Stimulated activated CD4-positive, alpha-beta T cell treated with anti-CD3 and anti-CD28 coated beads, Interleukin-4, amount 100 ng/mL, for 1 hour (primary cell): ENCODE results near the gene RPL14.

Source experiments
- DNase-seq: peaks from one replicate; pipeline ENCODE4 v3.0.0-alpha.2; 2020

Gene RPL14

DNA sequence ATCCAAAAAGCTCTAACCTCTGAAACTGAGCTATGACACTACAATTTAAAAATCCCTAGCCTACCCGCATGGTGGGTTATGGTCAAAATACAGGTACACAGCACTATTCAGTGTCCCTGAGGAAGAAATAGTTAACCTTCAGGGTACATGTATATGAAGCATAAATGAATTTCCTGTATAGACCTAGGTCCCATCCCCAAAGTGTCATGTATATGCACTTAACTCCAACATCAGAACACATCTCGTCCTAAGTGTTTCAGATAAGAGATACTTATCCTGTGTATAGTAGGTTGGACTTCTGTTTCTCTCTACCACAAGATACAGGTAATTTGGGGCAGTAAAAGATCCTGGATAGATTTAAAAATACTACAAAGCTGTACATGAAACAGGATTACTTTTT, 6.4 kb downstream of the RPL14 start:
- DNase-seq: no peak

DNA sequence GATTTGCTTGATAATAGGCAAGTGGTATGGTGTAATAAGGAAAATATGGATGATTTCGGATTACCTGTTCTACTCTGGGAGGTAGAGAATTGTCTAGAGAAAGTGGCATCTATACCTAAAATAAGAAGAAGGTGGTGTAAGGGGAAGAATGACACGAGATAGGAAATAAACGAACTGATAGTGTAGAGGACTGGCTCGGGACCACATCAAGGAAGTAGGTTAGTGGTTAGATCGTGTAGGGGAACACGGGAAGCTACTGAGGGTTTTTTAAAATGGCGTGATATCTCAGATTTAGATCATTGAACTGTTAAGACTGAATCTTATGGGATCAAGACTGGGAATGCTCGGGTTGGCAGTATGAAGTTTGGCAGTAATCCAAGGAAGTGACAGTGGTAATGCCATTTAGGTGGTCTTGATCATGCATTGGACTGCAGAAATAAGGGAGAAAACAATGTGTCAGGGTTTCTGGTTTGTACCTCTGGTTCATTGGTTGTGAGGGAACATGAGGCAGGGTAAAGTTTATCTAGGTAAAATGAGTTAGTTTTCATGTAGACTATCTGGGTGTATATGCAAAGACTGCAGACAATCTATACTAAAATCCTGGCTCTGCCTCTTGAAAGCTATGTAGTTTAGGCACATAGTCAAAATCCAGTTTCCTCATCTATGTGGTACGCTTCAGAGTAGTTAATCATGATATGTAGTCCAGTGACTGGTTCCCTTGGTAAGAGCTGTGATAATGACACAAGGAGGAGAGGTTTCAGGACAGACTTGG, 7.4 kb downstream of the RPL14 start:
- no peak for DNase-seq

DNA sequence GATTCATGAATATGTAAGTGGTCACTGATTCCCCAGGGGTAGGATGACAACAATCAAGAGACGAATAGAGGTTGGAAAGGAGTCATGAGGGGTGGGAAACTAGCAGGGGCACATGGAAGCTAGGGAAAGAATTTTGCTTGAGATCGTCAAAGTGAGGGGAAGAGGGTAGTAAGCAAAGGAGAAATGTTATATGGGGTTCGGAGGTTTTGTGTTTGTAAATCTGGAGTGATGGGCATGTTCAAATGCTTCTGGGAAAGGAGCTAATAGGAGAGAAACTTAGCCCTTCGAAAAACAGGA, 7.9 kb downstream of the RPL14 start:
- DNase-seq: no peak

DNA sequence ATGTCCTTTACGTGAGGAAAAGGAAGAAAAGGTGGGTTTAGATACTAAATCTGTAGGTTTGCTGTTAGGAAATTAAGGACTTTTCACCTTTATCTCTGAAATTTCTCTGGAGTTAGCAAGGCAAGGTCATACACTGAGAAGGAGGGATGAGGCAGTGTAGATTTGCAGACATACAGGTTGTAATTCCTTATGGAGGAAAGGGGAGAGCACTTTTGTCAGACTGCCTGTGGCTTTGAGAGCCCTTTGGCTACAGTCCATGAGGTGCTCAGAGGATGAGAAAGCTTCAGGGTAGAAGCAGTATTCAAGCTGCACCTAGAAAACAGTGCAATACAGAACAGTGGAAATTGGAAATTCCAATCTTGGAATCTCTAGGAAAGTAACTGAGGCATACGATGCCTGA, 8.3 kb downstream of the RPL14 start:
- no peak for DNase-seq

DNA sequence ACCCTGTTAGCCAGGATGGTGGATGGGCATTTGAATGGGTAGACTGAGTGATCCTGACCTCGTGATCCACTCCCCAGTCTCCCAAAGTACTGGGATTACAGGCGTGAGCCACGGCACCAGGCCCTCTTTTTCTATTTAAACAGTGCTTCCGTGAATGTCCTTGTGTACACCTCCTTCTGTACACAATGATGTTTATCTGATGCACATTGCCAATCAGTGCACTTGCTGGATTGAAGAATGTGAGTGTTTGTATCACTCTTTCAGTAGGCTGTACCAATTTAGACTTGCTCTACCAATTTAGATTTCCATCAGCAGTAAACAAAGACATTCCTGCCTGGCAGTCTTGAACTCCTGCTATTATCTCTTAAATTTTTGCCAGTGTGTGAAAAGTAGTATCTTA, 10.9 kb downstream of the RPL14 start:
- DNase-seq: no peak

DNA sequence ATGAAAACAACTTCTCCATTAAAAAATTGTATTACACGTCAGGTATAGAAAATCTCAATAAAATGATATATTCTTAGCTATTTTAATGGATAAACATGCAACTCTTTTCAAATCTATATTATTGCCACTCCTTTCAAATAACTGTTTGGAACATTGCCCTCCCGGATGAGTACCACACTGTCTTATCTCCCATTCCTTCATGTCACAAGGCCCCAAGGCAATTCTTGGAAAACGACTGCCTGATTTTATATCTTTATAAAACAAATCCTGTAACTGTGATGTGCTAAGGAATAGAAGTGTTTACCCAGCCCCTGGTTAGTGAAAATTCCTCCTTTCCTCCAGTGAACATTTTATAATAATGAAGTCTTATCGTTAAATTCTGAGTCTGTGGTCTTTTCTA, 13.6 kb downstream of the RPL14 start:
- DNase-seq: no peak

DNA sequence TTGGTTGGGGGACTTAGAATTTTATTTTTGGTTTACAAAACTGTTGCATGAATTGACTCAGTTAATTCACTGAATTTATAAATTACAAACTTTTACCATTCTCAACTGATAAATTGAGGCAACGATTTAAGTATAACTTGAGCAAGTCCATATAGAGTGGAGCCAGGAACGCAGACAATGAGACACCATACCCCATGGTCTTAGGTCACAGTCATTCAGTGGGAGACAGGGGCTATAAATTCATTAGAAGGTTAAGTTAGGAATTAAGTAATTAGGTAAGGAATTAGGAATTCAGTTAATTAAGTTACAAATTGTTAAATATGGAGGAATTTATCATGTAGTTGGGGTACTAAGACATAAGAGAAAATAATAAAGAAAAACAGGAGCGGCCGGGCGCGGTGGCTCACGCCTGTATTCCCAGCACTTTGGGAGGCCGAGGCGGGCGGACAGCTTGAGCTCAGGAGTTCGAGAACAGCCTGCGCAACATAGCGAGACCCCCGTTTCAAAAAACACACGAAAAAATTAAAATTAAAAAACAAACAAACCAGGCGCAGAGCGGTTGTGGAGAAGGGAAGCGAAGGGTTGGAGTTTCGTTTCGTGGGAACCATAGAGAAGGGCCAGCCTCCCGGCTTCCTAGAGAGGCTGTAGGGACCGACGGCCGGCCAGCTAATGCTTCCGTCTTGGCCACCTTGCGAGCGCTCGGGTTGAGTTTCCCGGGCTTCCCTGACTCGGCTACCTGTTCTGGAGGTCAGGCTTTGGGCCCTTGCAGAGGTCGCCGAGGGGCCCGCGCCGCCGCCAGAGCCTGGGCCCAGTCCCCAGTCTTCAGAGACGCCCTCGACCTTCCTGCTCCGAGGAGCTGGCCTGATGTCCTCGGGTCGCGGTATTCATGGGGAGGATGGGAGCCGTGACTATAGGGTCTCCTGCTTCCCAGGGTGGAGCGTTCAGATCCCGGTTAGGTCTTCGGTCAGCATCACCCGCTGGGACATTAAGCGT, 19.6 kb downstream of the RPL14 start, which contains the start of gene ZNF619:
Gene ZNF619, plus strand, starts transcription at position 645 of the 993 bp plus-strand sequence. CDS start 858 bp downstream, outside the sequence.
- peak; percentile 54 for DNase-seq

DNA sequence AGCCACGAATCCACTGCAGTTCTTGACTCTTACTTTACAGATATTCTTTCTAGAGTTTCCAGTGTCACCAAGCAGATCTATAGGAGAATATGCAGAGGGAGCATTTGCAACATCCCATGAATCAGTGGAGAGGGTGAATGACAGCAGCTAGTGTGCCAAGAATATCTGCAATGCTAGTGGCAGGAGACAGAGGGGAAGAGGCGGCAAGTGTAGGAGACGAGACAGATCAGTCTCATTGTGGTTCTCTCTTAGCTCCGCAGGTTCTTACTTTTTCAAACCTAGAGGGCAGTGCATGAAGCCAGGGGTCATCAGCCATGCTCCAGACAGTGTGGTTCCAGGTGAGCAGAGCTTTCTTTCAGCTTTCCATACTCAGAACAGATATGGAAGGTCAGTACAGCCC, 20.5 kb downstream of the RPL14 start:
- DNase-seq: no peak

DNA sequence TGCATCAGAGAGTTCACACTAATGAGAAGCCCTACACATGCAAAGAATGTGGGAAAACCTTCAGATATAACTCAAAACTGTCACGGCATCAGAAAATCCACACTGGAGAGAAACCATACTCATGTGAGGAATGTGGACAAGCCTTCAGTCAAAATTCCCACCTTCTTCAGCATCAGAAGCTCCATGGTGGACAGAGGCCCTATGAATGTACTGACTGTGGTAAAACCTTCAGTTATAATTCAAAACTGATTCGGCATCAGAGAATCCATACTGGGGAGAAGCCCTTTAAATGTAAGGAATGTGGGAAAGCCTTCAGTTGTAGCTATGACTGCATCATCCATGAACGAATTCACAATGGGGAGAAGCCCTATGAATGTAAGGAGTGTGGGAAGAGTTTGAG, 30.0 kb downstream of the RPL14 start:
- DNase-seq: no peak

DNA sequence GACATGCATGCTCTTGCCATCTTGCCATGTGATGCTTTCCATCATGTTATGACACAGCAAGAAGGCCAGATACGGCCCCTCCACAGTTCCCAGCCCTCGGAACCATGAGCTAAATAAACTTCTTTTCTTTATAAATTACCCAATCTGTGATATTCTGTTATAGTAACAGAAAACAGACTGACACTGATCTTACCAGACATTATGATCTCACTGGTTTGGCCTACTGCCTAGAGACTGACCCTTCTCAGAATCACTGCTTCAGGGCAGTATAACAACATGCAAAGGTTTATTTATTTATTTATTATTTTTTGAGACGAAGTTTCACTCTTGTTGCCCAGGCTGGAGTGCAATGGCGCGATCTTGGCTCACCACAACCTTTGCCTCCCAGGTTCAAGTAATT, 33.8 kb downstream of the RPL14 start:
- DNase-seq: no peak

DNA sequence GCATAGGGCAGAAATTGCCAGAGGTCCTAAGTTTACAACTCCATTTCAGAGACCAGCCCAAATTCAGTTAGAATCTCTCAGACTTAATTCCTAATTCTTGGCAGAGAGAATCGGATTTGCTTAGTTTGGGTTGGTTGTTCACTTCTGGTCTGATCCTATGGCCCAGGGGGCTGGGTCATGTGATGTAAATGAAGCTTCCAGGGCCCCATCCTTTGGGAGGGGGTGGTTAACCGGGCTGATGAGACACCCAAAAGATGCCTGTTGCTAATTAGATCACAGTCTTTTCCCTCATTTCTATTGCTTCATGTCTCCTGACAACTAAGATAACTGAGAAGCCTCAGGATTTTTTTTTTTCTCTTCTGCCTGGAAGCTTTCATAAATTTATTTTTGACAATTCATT, 37.6 kb downstream of the RPL14 start:
- DNase-seq: no peak

DNA sequence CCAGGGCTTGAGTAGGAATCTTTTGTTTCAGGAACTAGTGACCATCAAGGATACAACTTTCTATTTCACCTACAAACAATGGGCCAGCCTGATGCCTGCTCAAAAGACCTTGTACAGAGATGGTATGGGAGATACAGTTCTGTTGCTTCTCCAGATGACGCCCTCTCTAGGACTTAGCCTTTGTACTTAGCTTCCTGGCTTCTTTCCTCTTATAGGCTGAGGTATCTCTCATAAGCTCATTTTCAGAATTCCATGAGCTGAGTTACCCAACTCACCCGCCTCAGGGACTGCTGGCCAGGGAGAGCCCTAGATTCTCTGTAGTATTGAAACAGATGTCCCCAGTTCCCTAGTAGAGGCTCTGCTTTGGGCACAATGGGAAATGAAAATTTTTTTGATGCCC, 40.1 kb downstream of the RPL14 start:
- no peak for DNase-seq

DNA sequence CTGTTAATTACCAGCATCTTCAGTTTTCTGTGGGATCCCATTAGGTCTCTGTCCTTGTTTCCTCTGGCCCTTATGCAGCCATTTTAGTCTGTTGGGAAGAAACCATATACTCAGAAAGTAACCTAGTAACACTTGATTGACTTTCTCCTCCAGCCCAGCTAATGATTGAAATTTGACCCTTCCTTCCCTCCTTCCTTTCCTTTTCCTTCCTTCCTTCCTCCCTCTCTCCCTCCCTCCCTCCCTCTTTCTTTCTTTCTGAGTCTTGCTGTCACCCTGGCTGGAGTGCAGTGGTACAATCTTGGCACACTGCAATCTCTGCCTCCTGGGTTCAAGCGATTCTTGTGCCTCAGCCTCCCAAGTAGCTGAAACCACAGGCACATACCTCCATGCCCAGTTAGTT, 42.8 kb downstream of the RPL14 start:
- DNase-seq: no peak

DNA sequence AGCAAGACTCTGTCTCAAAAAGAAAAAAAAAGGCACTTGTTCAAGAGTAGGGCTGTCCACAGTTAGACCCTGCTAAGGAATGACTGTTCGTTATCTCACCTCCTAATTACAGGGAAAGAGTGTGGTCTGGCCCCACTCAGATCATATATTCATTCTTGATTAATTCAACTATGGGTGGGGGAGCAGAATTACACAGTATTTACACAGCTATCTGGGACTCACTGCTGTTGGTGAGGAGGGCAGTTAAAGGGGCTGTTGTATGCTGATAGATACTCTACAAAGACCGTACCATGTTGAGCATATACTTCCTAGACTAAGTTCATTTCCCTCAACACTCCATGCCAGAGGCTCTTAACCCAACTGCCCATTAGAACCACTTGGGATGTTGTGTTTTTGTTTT, 44.9 kb downstream of the RPL14 start:
- DNase-seq: no peak

DNA sequence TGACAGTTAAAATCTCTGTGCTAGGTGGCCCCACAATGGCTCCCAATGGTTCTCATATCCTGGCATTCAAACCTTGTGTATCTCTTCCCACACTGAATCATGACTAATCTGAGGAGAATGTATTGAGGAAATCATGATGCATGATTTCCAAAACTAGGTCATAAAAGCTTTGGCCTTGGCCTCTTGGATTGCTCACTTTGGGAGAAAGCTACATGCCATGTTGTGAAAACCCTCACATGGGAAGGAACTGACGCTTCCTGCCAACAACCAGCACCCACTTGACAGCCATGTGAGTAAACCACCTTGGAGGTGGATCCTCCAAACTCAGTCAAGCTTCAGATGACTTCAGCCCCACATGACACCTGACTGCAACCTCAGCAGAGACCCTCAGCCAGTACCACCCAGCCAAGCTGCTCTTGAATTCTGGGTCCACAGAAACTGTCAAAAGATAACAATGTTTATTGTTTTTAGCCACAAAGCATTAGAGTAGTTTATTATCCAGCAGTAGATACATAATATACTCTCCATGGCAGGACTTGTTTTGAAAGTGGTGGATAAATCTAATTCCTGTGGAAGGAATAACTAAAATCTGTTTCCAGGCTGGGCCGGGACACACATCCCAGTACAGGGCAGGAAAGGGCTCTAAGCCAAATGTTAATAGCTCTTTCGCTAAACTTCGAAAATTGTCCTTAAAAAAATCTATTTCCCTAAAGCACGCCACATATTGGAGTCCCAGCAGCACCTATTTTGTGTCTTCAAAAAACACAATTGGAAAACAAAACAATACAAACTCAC, 47.7 kb downstream of the RPL14 start:
- DNase-seq: no peak

DNA sequence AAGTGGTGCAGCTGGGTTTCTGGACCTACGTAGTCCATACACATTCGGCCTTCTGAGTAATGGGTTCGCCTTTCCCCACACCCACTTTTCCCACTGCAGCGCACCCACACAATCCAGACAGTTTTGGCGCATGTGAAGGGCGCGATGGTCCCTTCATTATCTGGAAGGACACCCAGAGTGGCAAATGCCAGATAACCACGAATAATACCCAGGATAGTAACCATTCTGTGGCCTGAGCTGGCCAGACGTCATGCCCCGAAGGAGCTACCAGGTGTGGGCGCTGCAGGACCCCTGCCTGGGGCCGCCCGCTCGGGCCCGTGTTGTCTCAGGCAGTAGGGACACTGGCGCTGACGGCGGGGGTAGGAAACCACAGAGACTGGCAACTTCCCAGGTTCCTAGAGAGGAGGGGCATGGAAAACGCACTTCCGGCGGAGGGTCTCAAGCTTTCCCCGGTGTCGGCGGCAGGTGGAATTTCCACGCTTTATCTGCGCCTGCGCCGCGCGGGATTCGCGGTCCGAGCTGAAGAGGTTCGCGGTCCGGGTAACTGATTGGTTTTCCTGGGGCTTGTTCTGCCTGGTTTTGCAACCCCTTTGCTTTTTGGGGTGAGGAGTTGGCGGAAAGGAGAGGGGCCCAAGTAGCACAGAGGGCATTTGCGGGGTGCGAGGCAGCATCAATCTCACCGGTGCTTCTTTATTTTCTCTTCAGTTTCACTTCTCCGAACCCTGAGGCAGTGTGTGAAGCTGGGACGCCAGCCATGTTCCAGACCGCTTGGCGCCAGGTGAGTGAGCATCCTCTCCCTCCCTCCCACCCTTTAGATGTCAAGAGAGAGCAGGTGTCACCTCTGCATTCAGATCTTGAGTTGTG, 48.7 kb downstream of the RPL14 start, which contains the start of gene ZNF620:
Gene ZNF620, plus strand, starts transcription at position 441 of the 864 bp plus-strand sequence. Its CDS starts 314 bp downstream, at position 755.
- peak; percentile 50 for DNase-seq

DNA sequence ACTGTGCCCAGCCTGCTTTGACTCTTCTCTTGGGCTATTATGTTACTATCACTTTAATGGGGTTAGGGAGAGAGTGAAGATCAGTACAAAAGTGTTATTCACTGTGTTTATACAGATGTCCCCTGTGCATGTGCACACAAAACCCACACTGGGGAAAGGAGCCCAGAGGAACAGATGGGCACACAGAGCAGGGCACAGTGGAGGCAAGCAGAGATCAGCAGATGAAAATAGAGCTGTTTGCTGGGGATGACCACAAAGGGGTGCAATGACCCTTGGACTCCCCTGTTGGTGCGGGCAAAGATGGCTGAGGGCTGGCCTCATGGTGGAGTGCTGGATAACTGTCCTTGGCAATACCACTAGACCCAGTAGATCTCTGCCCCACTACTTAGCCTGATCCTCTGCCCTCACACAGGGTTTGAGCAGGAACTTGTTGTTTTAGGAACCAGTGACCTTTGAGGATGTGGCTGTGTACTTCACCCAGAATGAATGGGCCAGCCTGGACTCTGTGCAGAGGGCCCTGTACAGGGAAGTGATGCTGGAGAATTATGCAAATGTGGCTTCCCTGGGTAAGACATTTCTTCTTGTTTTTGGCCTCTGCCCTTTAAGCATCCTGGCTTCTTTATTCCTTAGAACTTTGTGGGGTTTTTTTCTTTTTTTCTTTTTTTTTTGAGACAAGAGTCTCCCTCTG, 54.0 kb downstream of the RPL14 start:
- DNase-seq: no peak

DNA sequence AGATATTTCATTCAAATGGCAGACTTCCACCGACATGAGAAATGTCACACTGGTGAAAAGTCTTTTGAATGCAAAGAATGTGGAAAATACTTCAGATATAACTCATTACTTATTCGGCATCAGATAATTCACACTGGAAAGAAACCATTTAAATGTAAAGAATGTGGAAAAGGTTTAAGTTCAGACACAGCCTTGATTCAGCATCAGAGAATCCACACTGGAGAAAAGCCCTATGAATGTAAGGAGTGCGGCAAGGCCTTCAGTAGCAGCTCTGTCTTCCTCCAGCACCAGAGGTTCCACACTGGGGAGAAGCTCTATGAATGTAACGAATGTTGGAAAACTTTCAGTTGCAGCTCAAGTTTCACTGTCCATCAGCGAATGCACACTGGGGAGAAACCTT, 59.1 kb downstream of the RPL14 start:
- DNase-seq: no peak

DNA sequence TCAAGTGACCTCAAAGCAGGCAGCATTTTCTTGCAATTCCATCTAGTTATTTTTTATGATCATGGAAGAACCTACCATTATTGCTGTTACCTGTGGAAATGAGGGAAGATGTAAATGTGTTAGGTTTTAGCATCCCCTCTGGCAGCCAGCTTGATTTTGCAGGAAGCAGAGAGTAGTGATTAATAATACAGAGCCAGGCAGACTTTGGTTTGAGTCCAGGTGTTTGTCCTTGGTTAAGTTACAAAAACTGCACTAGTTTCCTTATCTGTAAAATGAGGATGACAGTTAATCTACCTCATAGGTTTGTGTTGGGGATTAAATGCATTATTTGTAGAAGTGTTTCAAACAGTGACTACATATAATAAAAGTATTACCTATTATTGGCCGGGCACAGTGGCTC, 60.9 kb downstream of the RPL14 start:
- no peak for DNase-seq
